H9 (cell line): ENCODE data around the gene IQGAP2. TPM values are rescaled to one million over a fixed set of nuclear protein-coding genes. Genes with fewer than 3 reads are reported as not detected.

ENCODE experiments used
- DNase-seq: peaks from one replicate; pipeline ENCODE4 v3.0.0-alpha.2; 2017
- H2AFZ ChIP-seq: one replicate; pipeline ENCODE4 v1.6.1; 2013; ENCODE audit warnings: mild to moderate bottlenecking, low read length, control low read depth, moderate library complexity
- H2AK5ac ChIP-seq: 2 replicates; pipeline ENCODE4 v1.6.1; 2013; ENCODE audit warnings: low read length, control low read depth, mixed read lengths; ENCODE audit not compliant: insufficient read length
- H2BK120ac ChIP-seq: one replicate; pipeline ENCODE4 v1.6.1; 2013; ENCODE audit warnings: low read depth, mild to moderate bottlenecking, low read length, control low read depth, inconsistent platforms; ENCODE audit not compliant: poor library complexity, severe bottlenecking
- H2BK12ac ChIP-seq: 2 replicates; pipeline ENCODE4 v1.6.1; 2013; ENCODE audit warnings: low read length, control low read depth, mixed read lengths, low read depth; ENCODE audit not compliant: insufficient read length
- H2BK15ac ChIP-seq: 2 replicates; pipeline ENCODE4 v1.6.1; 2013; ENCODE audit warnings: low read depth, low read length, control low read depth
- H2BK20ac ChIP-seq: one replicate; pipeline ENCODE4 v1.6.1; 2013; ENCODE audit warnings: low read depth, mild to moderate bottlenecking, low read length, control low read depth, inconsistent platforms; ENCODE audit not compliant: poor library complexity, severe bottlenecking
- H2BK5ac ChIP-seq: 2 replicates; pipeline ENCODE4 v1.6.1; 2013; ENCODE audit warnings: low read length, control low read depth, mixed read lengths; ENCODE audit not compliant: insufficient read length
- H3K14ac ChIP-seq: 2 replicates; pipeline ENCODE4 v1.6.1; 2013; ENCODE audit warnings: low read length, control low read depth; ENCODE audit not compliant: insufficient read depth
- H3K18ac ChIP-seq: 2 replicates; pipeline ENCODE4 v1.6.1; 2013; ENCODE audit warnings: low read depth, mild to moderate bottlenecking, mixed read lengths, low read length, control low read depth; ENCODE audit not compliant: insufficient read length
- H3K23ac ChIP-seq: 2 replicates; pipeline ENCODE4 v1.6.1; 2013; ENCODE audit warnings: low read length, control low read depth, mixed read lengths, low read depth; ENCODE audit not compliant: insufficient read length
- H3K23me2 ChIP-seq: 2 replicates; pipeline ENCODE4 v1.6.1; 2013; ENCODE audit warnings: low read depth, mild to moderate bottlenecking, mixed read lengths, low read length, control low read depth; ENCODE audit not compliant: insufficient read length, poor library complexity, severe bottlenecking
- H3K27ac ChIP-seq: 2 replicates; pipeline ENCODE4 v1.5.1; 2013; ENCODE audit warnings: low read length, control low read depth, mixed read lengths, low read depth; ENCODE audit not compliant: insufficient read length
- H3K27me3 ChIP-seq: 2 replicates; pipeline ENCODE4 v1.6.1; 2013; ENCODE audit warnings: low read length, control low read depth, inconsistent platforms; ENCODE audit not compliant: insufficient read depth
- H3K4ac ChIP-seq: 2 replicates; pipeline ENCODE4 v1.6.1; 2013; ENCODE audit warnings: low read depth, mild to moderate bottlenecking, control low read depth, inconsistent platforms, low read length, moderate library complexity
- H3K4me1 ChIP-seq: 2 replicates; pipeline ENCODE4 v1.6.1; 2013; ENCODE audit warnings: low read length, control low read depth, inconsistent platforms; ENCODE audit not compliant: insufficient read depth
- H3K4me2 ChIP-seq: 2 replicates; pipeline ENCODE4 v1.6.1; 2013; ENCODE audit warnings: low read length, control low read depth, mixed read lengths; ENCODE audit not compliant: insufficient read length, insufficient read depth
- H3K56ac ChIP-seq: 2 replicates; pipeline ENCODE4 v1.6.1; 2013; ENCODE audit warnings: low read depth, mild to moderate bottlenecking, mixed read lengths, low read length, control low read depth; ENCODE audit not compliant: insufficient read length
- H3K79me1 ChIP-seq: 2 replicates; pipeline ENCODE4 v1.6.1; 2013; ENCODE audit warnings: low read depth, mild to moderate bottlenecking, moderate library complexity, low read length, control low read depth, inconsistent platforms; ENCODE audit not compliant: insufficient read depth, poor library complexity, severe bottlenecking
- H3K79me2 ChIP-seq: 2 replicates; pipeline ENCODE4 v1.6.1; 2013; ENCODE audit warnings: low read length, control low read depth, inconsistent platforms; ENCODE audit not compliant: insufficient read depth
- H3K9ac ChIP-seq: 2 replicates; pipeline ENCODE4 v1.6.1; 2013; ENCODE audit warnings: low read length, control low read depth, mixed read lengths; ENCODE audit not compliant: insufficient read length; ENCODE audit errors: extremely low read depth
- H3K9me3 ChIP-seq: one replicate; pipeline ENCODE4 v1.6.1; 2013; ENCODE audit warnings: low read depth, low read length, inconsistent platforms; ENCODE audit not compliant: control insufficient read depth
- H3T11ph ChIP-seq: one replicate; pipeline ENCODE4 v1.6.1; 2013; ENCODE audit warnings: mild to moderate bottlenecking, low read length, control low read depth, inconsistent platforms
- H4K20me1 ChIP-seq: one replicate; pipeline ENCODE4 v1.6.1; 2013; ENCODE audit not compliant: control insufficient read depth, insufficient read length, insufficient read depth
- H4K5ac ChIP-seq: 2 replicates; pipeline ENCODE4 v1.6.1; 2013; ENCODE audit warnings: low read depth, mild to moderate bottlenecking, mixed read lengths, low read length, control low read depth; ENCODE audit not compliant: insufficient read length
- H4K8ac ChIP-seq: replicated peaks from 2 replicates; pipeline ENCODE4 v1.6.1; 2013; ENCODE audit warnings: low read length, control low read depth, mixed read lengths, low read depth; ENCODE audit not compliant: insufficient read length
- H4K91ac ChIP-seq: 2 replicates; pipeline ENCODE4 v1.6.1; 2013; ENCODE audit warnings: low read depth, mild to moderate bottlenecking, moderate library complexity, mixed read lengths, low read length, control low read depth; ENCODE audit not compliant: insufficient read length
- H3K27ac Mint-ChIP-seq, 3 experiments: 2 replicates in 2 of 3; 3 replicates in 1 of 3; pipeline ENCODE4 v1.8.0; 2020 to 2021; ENCODE audit warnings: mixed read lengths in 3 of 3, mild to moderate bottlenecking in 1 of 3, moderate library complexity in 1 of 3
- H3K27me3 Mint-ChIP-seq: 2 replicates; pipeline ENCODE4 v1.8.0; 2021; ENCODE audit warnings: low read depth, mild to moderate bottlenecking, moderate library complexity, mixed read lengths
- H3K36me3 Mint-ChIP-seq, 3 experiments: 2 replicates in 2 of 3; 3 replicates in 1 of 3; pipeline ENCODE4 v1.8.0; 2020 to 2021; ENCODE audit warnings: low read depth in 3 of 3, mixed read lengths in 3 of 3; ENCODE audit not compliant: insufficient read depth in 1 of 3
- H3K4me1 Mint-ChIP-seq, 2 experiments: 2 replicates each; pipeline ENCODE4 v1.8.0; 2020; ENCODE audit warnings: mixed read lengths in 2 of 2
- H3K4me3 Mint-ChIP-seq, 2 experiments: 2 replicates in 1 of 2; 3 replicates in 1 of 2; pipeline ENCODE4 v1.8.0; 2020 to 2021; ENCODE audit warnings: mild to moderate bottlenecking in 2 of 2, mixed read lengths in 2 of 2, moderate library complexity in 1 of 2
- H3K9me3 Mint-ChIP-seq, 2 experiments: 2 replicates in 1 of 2; 3 replicates in 1 of 2; pipeline ENCODE4 v1.8.0; 2020; ENCODE audit warnings: mild to moderate bottlenecking in 2 of 2, mixed read lengths in 2 of 2, moderate library complexity in 1 of 2
- WGBS: extraction: QIAGEN DNeasy Blood & Tissue Kit; methylation state at CpG from one replicate; pipeline ENCODE4 v1.1.7; 2013; ENCODE audit warnings: missing lambda C conversion rate, low lambda C conversion rate, mixed read lengths; ENCODE audit not compliant: insufficient read length; ENCODE audit errors: extremely low coverage; 5-methylcytosine and 5-hydroxymethylcytosine counted together
- total RNA-seq: library from RNA; stranded (reverse); gene quantifications from 2 replicates; pipeline ENCODE4 v1.2.1, GENCODE V29; 2021
- TF ChIP-seq, protein P1 (sequence below): fragments of 200-600 bp; sonication (generic); conservative IDR thresholded peaks from 3 replicates; pipeline ENCODE4 v1.8.0; 2021; ENCODE audit warnings: antibody characterized with exemption, mild to moderate bottlenecking

Gene IQGAP2
- total RNA-seq, 1 experiment from 2014 or later, result 22.5 TPM

DNA sequence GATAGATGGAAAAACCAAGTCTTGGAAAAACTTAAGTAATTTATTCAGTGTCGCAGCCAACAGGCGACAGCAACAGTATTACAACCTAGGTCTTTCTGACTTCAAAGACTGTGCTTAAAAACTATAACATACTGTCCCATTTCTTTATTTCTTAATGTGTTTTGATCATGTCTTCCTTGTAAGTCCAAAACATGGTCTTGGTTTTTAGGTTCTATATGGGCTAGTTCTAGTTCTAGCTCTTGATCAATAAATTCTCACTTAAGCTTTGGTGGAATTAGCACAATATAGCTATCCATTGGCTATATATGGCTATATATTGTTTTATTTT lies 69.9 kb downstream of the IQGAP2 start:
- no peak for DNase-seq
- H2BK5ac ChIP-seq, result no peak overlapping the region
- Mint-ChIP-seq H3K27me3 (no peaks in the 10 kb centered on the region; the same call in 1 of the 2 replicates), H3K9me3 (peaks cover 8 to 11% of the 10 kb centered on the region in 2 experiments), H3K4me3 (no peak overlapping the region), H3K27ac (no peak overlapping the region), H3K36me3 (peaks cover 13 to 18% (median 17%) of the 10 kb centered on the region in 3 experiments; a peak in 6 of 7 replicates), H3K4me1 (peaks cover 25 to 26% of the 10 kb centered on the region in 2 experiments)
- H3T11ph ChIP-seq, result no peak overlapping the region
- H3K4me2 ChIP-seq, result no peak overlapping the region
- H3K4ac ChIP-seq, result no peak overlapping the region
- H4K8ac ChIP-seq, result no peak overlapping the region
- no peaks in the 10 kb centered on the region for H3K23me2 ChIP-seq
- H3K79me1 ChIP-seq, result no peaks in the 10 kb centered on the region
- WGBS, result no CpG with 5 or more reads among the region's 2 CpGs
- no peak overlapping the region for H2BK120ac ChIP-seq
- H4K5ac ChIP-seq, result no peak overlapping the region
- H2AFZ ChIP-seq, result no peak overlapping the region
- H2BK20ac ChIP-seq, result no peak overlapping the region
- H3K9me3 ChIP-seq, result no peaks in the 10 kb centered on the region
- no peak overlapping the region for H2AK5ac ChIP-seq
- TF ChIP-seq, protein P1, sequence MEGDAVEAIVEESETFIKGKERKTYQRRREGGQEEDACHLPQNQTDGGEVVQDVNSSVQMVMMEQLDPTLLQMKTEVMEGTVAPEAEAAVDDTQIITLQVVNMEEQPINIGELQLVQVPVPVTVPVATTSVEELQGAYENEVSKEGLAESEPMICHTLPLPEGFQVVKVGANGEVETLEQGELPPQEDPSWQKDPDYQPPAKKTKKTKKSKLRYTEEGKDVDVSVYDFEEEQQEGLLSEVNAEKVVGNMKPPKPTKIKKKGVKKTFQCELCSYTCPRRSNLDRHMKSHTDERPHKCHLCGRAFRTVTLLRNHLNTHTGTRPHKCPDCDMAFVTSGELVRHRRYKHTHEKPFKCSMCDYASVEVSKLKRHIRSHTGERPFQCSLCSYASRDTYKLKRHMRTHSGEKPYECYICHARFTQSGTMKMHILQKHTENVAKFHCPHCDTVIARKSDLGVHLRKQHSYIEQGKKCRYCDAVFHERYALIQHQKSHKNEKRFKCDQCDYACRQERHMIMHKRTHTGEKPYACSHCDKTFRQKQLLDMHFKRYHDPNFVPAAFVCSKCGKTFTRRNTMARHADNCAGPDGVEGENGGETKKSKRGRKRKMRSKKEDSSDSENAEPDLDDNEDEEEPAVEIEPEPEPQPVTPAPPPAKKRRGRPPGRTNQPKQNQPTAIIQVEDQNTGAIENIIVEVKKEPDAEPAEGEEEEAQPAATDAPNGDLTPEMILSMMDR, result no peak
- H2BK12ac ChIP-seq, result no peak overlapping the region
- no peak overlapping the region for H3K23ac ChIP-seq
- H2BK15ac ChIP-seq, result no peak overlapping the region
- no peaks in the 10 kb centered on the region for H3K27me3 ChIP-seq
- H3K27ac ChIP-seq, result no peak overlapping the region
- no peak overlapping the region for H3K18ac ChIP-seq
- H4K20me1 ChIP-seq, result peaks cover 2% of the 10 kb centered on the region
- no peak overlapping the region for H3K14ac ChIP-seq
- H3K79me2 ChIP-seq, result no peaks in the 10 kb centered on the region; the same call in 1 of the 2 replicates
- no peak overlapping the region for H3K9ac ChIP-seq
- H3K4me1 ChIP-seq, result peaks cover 17% of the 10 kb centered on the region
- H3K56ac ChIP-seq, result no peak overlapping the region
- H4K91ac ChIP-seq, result no peak overlapping the region
